ENCODE data around the gene BTNL9.
A peak's percentile ranks its signal among the peaks of the same experiment; 100 is the strongest.
"Not testable (repeated sequence)": the region's sequence is repeated elsewhere in the genome, so short reads cannot be mapped to it uniquely, and the experiment has no call there.

BTNL9 gene

DNA sequence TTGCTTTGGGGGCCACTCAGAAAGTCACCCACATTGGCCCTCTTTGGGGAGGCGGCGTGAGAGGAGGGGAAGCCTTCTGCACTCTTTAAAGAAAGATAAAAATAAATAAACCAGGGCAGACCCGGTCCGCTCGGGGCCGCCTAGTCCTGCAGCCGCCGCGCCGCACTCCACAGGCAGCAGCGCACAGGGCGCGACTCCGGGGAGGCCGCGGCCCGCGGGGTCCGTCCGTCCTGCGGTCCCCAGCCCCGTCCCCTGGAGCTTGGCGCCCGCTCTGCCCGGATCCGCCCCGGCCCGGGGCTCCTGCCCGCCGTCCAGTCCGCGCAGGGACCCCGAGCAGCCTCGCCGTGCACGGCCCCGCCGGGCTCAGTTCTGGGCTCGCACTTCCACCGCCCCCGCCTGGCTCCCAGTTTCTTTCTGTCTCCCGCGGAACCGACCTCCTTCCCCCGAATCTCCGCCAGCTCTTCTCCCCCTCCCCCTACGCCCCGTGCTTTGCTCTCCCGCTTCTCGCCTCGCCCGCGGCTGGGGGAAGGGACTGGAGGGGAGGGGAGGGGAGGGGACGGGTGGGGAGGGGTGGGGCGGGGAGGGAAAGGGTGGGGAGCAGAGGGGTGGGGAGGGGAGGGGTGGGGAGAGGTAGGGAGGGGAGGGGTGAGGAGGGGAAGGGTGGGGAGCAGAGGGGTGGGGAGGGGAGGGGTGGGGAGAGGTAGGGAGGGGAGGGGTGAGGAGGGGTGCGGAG, 57.9 kb downstream of the BTNL9 start:
- FAIRE-seq; DNase-seq (ENCODE audit: insufficient read length, low spot score): not testable (repeated sequence)

- no peak for FAIRE-seq
These were observed 58.9 kb downstream of the BTNL9 start for GRCh38 chr5:181098762-181099601.

GRCh38 chr5:181099602-181100086, 59.6 kb downstream of the BTNL9 start:
- FAIRE-seq = no peak

More at GRCh38 chr5:181098762-181099601, 58.9 kb downstream of the BTNL9 start:
- no peak for DNase-seq (ENCODE audit: insufficient read length, low spot score)

DNA sequence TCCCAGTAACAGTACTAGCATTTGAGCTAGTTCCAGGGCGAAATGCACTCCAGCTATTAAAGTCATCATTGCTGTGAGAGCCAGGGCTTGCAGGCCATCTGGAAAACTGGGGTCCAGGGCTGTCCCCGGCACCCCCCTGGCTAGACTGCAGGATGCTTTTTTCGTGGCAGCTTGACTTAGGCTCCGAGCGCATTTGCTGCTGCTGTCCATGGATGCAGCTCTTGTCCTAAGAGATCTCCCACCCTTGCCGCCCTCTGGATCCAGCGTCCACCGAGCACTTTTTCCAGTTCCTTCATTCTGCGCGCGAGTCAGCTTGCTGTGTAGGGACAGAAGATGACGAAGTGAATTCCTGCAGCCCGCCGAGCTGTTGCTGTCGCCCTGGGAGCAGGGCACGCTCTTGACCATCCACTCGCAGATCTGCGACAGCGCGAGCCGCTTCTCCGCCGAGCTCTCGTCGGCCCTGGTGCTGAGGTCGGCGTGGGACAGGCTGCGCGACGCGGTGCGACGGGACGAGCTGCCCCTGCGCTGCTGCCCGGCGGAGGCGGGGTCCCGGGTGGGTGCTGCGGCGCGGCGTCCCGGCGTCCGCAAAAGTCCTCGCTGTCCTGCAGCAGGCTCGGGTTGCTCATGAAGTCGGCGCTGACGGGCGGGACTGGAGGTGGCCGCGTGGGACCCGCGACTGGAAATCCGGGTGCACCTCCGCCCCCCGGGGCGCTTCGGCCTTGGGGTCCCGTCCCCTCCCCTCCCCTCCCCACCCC, 60.2 kb downstream of the BTNL9 start:
- no peak for FAIRE-seq
- DNase-seq (ENCODE audit: insufficient read length, low spot score) = no peak

More at GRCh38 chr5:181099602-181100086, 59.6 kb downstream of the BTNL9 start:
- no peak for DNase-seq (ENCODE audit: insufficient read length, low spot score)

GRCh38 chr5:181101030-181101641, 61.1 kb downstream of the BTNL9 start:
- FAIRE-seq; DNase-seq (ENCODE audit: insufficient read length, low spot score): not testable (repeated sequence)

- DNase-seq (ENCODE audit: insufficient read length, low spot score) = not testable (repeated sequence)
- peak; percentile 95 for FAIRE-seq
These were observed 62.0 kb downstream of the BTNL9 start for GRCh38 chr5:181101930-181102674.

- not testable (repeated sequence) for DNase-seq (ENCODE audit: insufficient read length, low spot score); FAIRE-seq
These were observed 64.1 kb downstream of the BTNL9 start for GRCh38 chr5:181104259-181104568.

- not testable (repeated sequence) for DNase-seq (ENCODE audit: insufficient read length, low spot score); FAIRE-seq
These were observed 64.7 kb downstream of the BTNL9 start for GRCh38 chr5:181104606-181105390.

DNA sequence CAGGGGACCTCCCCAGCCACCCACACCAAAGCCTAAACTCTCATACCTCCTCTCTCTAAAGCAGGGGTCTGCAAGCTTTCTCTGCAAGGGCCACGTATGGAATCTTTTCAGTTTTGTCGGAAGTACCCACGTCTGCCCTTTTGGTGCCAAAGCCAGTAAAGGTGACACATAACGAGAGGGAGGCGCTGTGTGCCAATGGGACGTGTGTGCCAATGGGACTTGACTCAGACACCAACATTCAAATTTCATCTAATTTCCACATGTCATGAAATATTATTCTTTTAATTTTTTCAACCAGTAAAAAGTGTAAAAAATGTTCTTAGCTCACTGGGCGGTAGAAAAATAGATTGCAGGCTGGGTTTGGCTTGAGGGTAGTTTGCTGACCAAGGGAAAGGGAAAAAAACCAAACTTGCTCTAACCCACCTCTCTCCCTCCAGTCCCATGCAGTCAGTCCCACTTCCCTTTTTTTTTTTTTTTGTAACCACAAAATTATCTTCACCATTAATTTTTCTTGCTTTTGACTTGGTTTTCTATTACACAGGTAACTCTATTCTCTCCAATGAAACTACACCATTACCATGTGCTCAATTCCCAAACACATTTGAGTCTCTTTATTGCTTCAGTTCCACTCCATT, 65.4 kb downstream of the BTNL9 start:
- FAIRE-seq (no peak), DNase-seq (ENCODE audit: insufficient read length, low spot score) (no peak)

GRCh38 chr5:181107699-181108098, 67.6 kb downstream of the BTNL9 start:
- no peak for DNase-seq (ENCODE audit: insufficient read length, low spot score)
- FAIRE-seq = no peak

DNA sequence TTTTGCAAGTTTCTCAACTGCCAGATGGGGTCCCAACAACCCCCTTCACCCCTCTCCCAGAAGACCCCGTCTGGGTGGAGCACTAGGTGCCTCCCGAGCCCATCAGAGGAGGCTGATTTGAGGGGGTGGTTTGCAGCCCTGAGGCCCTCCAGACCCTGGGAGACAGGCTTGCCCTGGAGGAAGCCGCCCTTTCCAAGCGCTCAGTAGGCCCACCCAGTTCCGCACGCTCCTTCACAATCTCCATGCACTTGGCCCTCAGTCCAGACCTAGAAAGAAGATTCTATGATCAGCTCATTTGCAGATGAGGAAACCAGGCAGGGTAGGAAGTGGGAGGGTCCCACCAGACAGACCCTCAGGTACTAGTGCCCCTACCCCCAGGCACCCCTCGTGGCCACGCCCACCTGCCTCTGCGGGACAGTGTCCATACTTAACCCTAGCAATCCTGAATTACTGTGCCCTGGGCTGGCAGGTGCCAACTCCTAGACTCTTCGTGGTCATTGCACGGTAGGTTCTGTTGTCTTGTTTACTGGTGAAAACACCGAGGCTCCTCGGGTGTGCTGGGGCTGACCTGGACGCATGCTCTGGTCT, 68.6 kb downstream of the BTNL9 start:
- DNase-seq (ENCODE audit: insufficient read length, low spot score) = no peak
- no peak for FAIRE-seq

DNA sequence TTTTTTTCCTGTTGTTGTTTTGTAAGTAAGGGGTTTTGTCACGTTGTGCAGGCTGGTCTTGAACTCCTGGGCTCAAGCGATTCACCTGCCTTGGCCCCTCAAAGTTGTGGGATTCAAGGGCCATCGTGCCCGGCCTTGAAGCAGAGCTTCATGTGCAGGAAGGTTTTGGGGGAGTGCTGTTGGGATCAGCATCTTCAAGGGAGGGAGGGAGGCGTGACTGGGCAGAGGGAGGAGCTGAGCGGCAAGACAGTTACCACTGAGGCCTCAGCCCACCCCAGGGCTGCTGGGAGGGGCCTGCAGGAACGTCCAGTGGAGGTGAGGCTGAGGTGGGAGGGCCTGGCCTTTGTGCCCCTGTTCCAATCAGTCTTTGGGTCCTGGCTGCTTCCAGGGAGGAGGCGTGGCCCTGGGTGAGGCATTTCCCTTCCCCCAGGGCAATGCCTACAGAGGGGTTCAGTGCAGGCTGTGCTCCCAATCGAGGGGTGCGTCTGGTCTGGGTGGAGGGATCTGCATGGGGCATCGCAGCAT, 69.5 kb downstream of the BTNL9 start:
- DNase-seq (ENCODE audit: insufficient read length, low spot score) (no peak), FAIRE-seq (no peak)

DNA sequence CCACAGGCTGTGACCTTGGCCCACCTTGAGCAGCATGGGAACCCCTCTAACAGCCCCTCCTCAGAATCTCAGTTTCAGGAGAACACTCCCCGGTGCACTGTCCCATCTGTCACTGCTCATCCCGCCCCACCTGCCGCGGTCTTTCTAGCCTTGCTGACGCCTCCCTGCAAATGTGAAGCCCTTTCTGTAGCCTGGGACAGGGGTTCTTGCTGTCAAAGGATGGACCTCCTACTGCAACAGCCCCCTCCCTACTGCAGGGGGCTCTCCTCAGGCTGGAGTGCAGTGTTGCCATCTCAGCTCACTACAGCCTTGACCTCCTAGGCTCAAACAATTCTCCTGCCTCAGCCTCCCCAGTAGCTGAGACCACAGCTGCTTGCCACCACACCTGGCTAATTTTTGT, 70.9 kb downstream of the BTNL9 start:
- FAIRE-seq (no peak), DNase-seq (ENCODE audit: insufficient read length, low spot score) (no peak)

Data from GM19239 (cell line).